Measurements from ENCODE around the gene ERCC6.

Gene ERCC6

GRCh38 chr10:49569031-49569631 lies 30.2 kb upstream of the ERCC6 start:
- H3K4me3 ChIP-seq (ENCODE audit: insufficient read depth, low read length, poor library complexity, severe bottlenecking): no peak overlapping the region
- H3K9me2 ChIP-seq (replicated peaks; ENCODE audit: insufficient read depth, low read length): no peaks in the 10 kb centered on the region
- no peak overlapping the region for H3K4me2 ChIP-seq (ENCODE audit: low read depth, low read length, poor library complexity, severe bottlenecking)
- H3F3A ChIP-seq (ENCODE audit: insufficient read depth): no peaks in the 10 kb centered on the region
- H3K9ac ChIP-seq (ENCODE audit: low read length): no peak overlapping the region
- H3K36me3 ChIP-seq (ENCODE audit: low read length): no peaks in the 10 kb centered on the region
- H3K27me3 ChIP-seq (ENCODE audit: low read length): no peaks in the 10 kb centered on the region
- H3K27ac ChIP-seq (ENCODE audit: low read depth, low read length): no peak overlapping the region
- H3K9me3 ChIP-seq (ENCODE audit: insufficient read depth, low read length): no peaks in the 10 kb centered on the region
- no peaks in the 10 kb centered on the region for H3K79me2 ChIP-seq (ENCODE audit: insufficient read depth, low read length)
- no peak overlapping the region for H2AFZ ChIP-seq (ENCODE audit: low read depth, low read length, severe bottlenecking)
- H4K20me1 ChIP-seq (ENCODE audit: low read depth, low read length): no peaks in the 10 kb centered on the region
- TF ChIP-seq EZH2phosphoT487 (conservative IDR thresholded peaks at IDR 0.05; ENCODE audit: low read length): no peak
- no peak for TF ChIP-seq CTCF (IDR thresholded peaks at IDR 0.05; ENCODE audit: insufficient read depth, low read length, poor library complexity, severe bottlenecking)

- Histone ChIP-seq H3K27me3 (ENCODE audit: low read length) (no peaks in the 10 kb centered on the region), H3K36me3 (ENCODE audit: low read length) (no peaks in the 10 kb centered on the region), H3K9me3 (ENCODE audit: insufficient read depth, low read length) (no peaks in the 10 kb centered on the region), H3K9ac (ENCODE audit: low read length) (no peak overlapping the region), H3F3A (ENCODE audit: insufficient read depth) (no peaks in the 10 kb centered on the region), H2AFZ (ENCODE audit: low read depth, low read length, severe bottlenecking) (no peak overlapping the region), H3K9me2 (replicated peaks; ENCODE audit: insufficient read depth, low read length) (no peaks in the 10 kb centered on the region), H4K20me1 (ENCODE audit: low read depth, low read length) (no peaks in the 10 kb centered on the region), H3K4me3 (ENCODE audit: insufficient read depth, low read length, poor library complexity, severe bottlenecking) (no peak overlapping the region), H3K79me2 (ENCODE audit: insufficient read depth, low read length) (no peaks in the 10 kb centered on the region), H3K4me2 (ENCODE audit: low read depth, low read length, poor library complexity, severe bottlenecking) (no peak overlapping the region), H3K27ac (ENCODE audit: low read depth, low read length) (no peak overlapping the region)
- TF ChIP-seq EZH2phosphoT487 (conservative IDR thresholded peaks at IDR 0.05; ENCODE audit: low read length): no peak
- no peak for TF ChIP-seq CTCF (IDR thresholded peaks at IDR 0.05; ENCODE audit: insufficient read depth, low read length, poor library complexity, severe bottlenecking)
Observed at GRCh38 chr10:49568235-49568634, 29.3 kb upstream of the ERCC6 start.

- H3K4me2 ChIP-seq (ENCODE audit: low read depth, low read length, poor library complexity, severe bottlenecking): no peak overlapping the region
- no peak overlapping the region for H3K9ac ChIP-seq (ENCODE audit: low read length)
- H3F3A ChIP-seq (ENCODE audit: insufficient read depth): no peaks in the 10 kb centered on the region
- H2AFZ ChIP-seq (ENCODE audit: low read depth, low read length, severe bottlenecking): no peak overlapping the region
- H3K27me3 ChIP-seq (ENCODE audit: low read length): no peaks in the 10 kb centered on the region
- no peaks in the 10 kb centered on the region for H3K9me2 ChIP-seq (replicated peaks; ENCODE audit: insufficient read depth, low read length)
- H3K27ac ChIP-seq (ENCODE audit: low read depth, low read length): no peak overlapping the region
- no peaks in the 10 kb centered on the region for H4K20me1 ChIP-seq (ENCODE audit: low read depth, low read length)
- no peaks in the 10 kb centered on the region for H3K79me2 ChIP-seq (ENCODE audit: insufficient read depth, low read length)
- no peaks in the 10 kb centered on the region for H3K9me3 ChIP-seq (ENCODE audit: insufficient read depth, low read length)
- TF ChIP-seq EZH2phosphoT487 (conservative IDR thresholded peaks at IDR 0.05; ENCODE audit: low read length) (no peak), CTCF (IDR thresholded peaks at IDR 0.05; ENCODE audit: insufficient read depth, low read length, poor library complexity, severe bottlenecking) (no peak)
- H3K36me3 ChIP-seq (ENCODE audit: low read length): no peaks in the 10 kb centered on the region
- no peak overlapping the region for H3K4me3 ChIP-seq (ENCODE audit: insufficient read depth, low read length, poor library complexity, severe bottlenecking)
Observed at GRCh38 chr10:49567810-49568209, 28.9 kb upstream of the ERCC6 start.
